CD8-positive, alpha-beta memory T cell (primary cell): ENCODE data around the gene FLVCR2. TPM values are rescaled to one million over a fixed set of nuclear protein-coding genes. Genes with fewer than 3 reads are reported as not detected.

Source experiments
- CTCF ChIA-PET: fragments of 350-600 bp; sonication (Branson Sonifier 250); formaldehyde crosslinking; loops from one replicate; lab custom pipeline; 2021; ENCODE audit warnings: antibody characterized with exemption; lab: Charles Lee
- POLR2A ChIA-PET: fragments of 350-600 bp; sonication (Branson Sonifier 250); formaldehyde crosslinking; loops from one replicate; lab custom pipeline; 2021; ENCODE audit warnings: antibody characterized with exemption; lab: Charles Lee
- DNase-seq, 5 donors: peaks; one replicate each; pipeline versions ENCODE4 v3.0.0 to v3.0.0-alpha.2; 2020 to 2022; ENCODE audit warnings: mixed read lengths in 1 of 5
- H3K27ac ChIP-seq: one replicate; pipeline ENCODE4 v1.7.0; 2013; ENCODE audit warnings: low read depth, mild to moderate bottlenecking, low read length, moderate library complexity
- H3K27me3 ChIP-seq: 2 replicates; pipeline ENCODE4 v1.7.0; 2013; ENCODE audit warnings: low read length, mild to moderate bottlenecking; ENCODE audit not compliant: insufficient read depth, poor library complexity, severe bottlenecking
- H3K36me3 ChIP-seq: 2 replicates; pipeline ENCODE4 v1.7.0; 2013; ENCODE audit warnings: mild to moderate bottlenecking, low read length, moderate library complexity; ENCODE audit not compliant: insufficient read depth
- H3K4me1 ChIP-seq: 2 replicates; pipeline ENCODE4 v1.7.0; 2013; ENCODE audit warnings: mild to moderate bottlenecking, low read length, moderate library complexity; ENCODE audit not compliant: insufficient read depth
- H3K4me3 ChIP-seq: 2 replicates; pipeline ENCODE4 v1.7.0; 2013; ENCODE audit warnings: mild to moderate bottlenecking, low read length
- H3K9me3 ChIP-seq: 2 replicates; pipeline ENCODE4 v1.7.0; 2013; ENCODE audit warnings: mild to moderate bottlenecking, low read length
- H3K27ac Mint-ChIP-seq, 8 donors: one replicate each; pipeline ENCODE4 v1.8.0; 2020 to 2021; ENCODE audit warnings: mixed read lengths in 8 of 8, mild to moderate bottlenecking in 6 of 8, inconsistent platforms in 3 of 8, moderate library complexity in 3 of 8
- H3K27me3 Mint-ChIP-seq, 2 donors: one replicate each; pipeline ENCODE4 v1.8.0; 2020 to 2021; ENCODE audit warnings: mixed read lengths in 2 of 2, mild to moderate bottlenecking in 1 of 2, moderate library complexity in 1 of 2
- H3K36me3 Mint-ChIP-seq, 3 donors: one replicate each; pipeline ENCODE4 v1.8.0; 2020 to 2021; ENCODE audit warnings: mixed read lengths in 3 of 3, inconsistent platforms in 1 of 3, mild to moderate bottlenecking in 1 of 3
- H3K4me1 Mint-ChIP-seq, 3 donors: one replicate each; pipeline ENCODE4 v1.8.0; 2020 to 2021; ENCODE audit warnings: mixed read lengths in 3 of 3, inconsistent platforms in 1 of 3, mild to moderate bottlenecking in 1 of 3
- H3K4me3 Mint-ChIP-seq, 7 donors: one replicate each; pipeline ENCODE4 v1.8.0; 2020 to 2021; ENCODE audit warnings: mixed read lengths in 7 of 7, mild to moderate bottlenecking in 6 of 7, moderate library complexity in 4 of 7, inconsistent platforms in 2 of 7
- H3K9me3 Mint-ChIP-seq, 5 donors: one replicate each; pipeline ENCODE4 v1.8.0; 2020 to 2022; ENCODE audit warnings: mixed read lengths in 5 of 5, mild to moderate bottlenecking in 3 of 5, moderate library complexity in 2 of 5, inconsistent platforms in 1 of 5
- polyA plus RNA-seq: library from polyadenylated mRNA; unstranded; fragments of 300-500 nt; fragmentation: Illumina TruSeq; gene quantifications from one replicate; pipeline ENCODE4 v1.2.3, GENCODE V29; 2021
- total RNA-seq, 2 experiments: library from RNA; stranded (reverse); gene quantifications; one replicate each; pipeline ENCODE4 v1.2.3, GENCODE V29; 2021

FLVCR2 gene
- total and polyA plus RNA-seq, 3 experiments from 2014 or later, result 0.60 to 2.6 (median 2.6) TPM

- no peaks in the 10 kb centered on the region for H3K27me3 Mint-ChIP-seq
- Histone ChIP-seq H3K4me3 (no peak overlapping the region), H3K36me3 (peaks cover 25% of the 10 kb centered on the region), H3K9me3 (no peaks in the 10 kb centered on the region), H3K27me3 (no peaks in the 10 kb centered on the region), H3K27ac (no peak overlapping the region), H3K4me1 (no peaks in the 10 kb centered on the region)
- peaks cover 3 to 5% (median 5%) of the 10 kb centered on the region in 3 donors for H3K4me1 Mint-ChIP-seq
- ChIA-PET POLR2A (no interaction called here), CTCF (interaction anchor here (2.5 kb wide), 1 partner anchor 72 kb away, joined by 7 read pairs; no protein-coding TSS in a partner anchor)
- no peaks in the 10 kb centered on the region for H3K9me3 Mint-ChIP-seq
- peak overlapping the region in 1 of 8 donors; percentile 8 for H3K27ac Mint-ChIP-seq
- H3K36me3 Mint-ChIP-seq, result peaks cover 23 to 81% (median 35%) of the 10 kb centered on the region in 3 donors
- no peak for DNase-seq
- H3K4me3 Mint-ChIP-seq, result no peak overlapping the region
Measured at GRCh38 chr14:75649773-75650172, 71.4 kb downstream of the FLVCR2 start.

GRCh38 chr14:75650253-75651058 lies 72.0 kb downstream of the FLVCR2 start:
- Mint-ChIP-seq H3K27ac (peak overlapping the region in 2 of 8 donors; percentile 11 to 75), H3K4me3 (no peak overlapping the region), H3K4me1 (peaks cover 3 to 5% (median 5%) of the 10 kb centered on the region in 3 donors), H3K36me3 (peaks cover 23 to 86% (median 35%) of the 10 kb centered on the region in 3 donors), H3K9me3 (no peaks in the 10 kb centered on the region), H3K27me3 (no peaks in the 10 kb centered on the region)
- ChIA-PET POLR2A (no interaction called here), CTCF (interaction anchor here (2.5 to 12.0 kb wide), 2 partner anchors 73 to 74 kb away, joined by 7 to 178 read pairs; partner anchors contain the start of gene FLVCR2)
- Histone ChIP-seq H3K9me3 (no peaks in the 10 kb centered on the region), H3K4me1 (no peaks in the 10 kb centered on the region), H3K36me3 (peaks cover 25% of the 10 kb centered on the region), H3K27me3 (no peaks in the 10 kb centered on the region), H3K4me3 (no peak overlapping the region), H3K27ac (no peak overlapping the region)
- DNase-seq, result no peak

DNA sequence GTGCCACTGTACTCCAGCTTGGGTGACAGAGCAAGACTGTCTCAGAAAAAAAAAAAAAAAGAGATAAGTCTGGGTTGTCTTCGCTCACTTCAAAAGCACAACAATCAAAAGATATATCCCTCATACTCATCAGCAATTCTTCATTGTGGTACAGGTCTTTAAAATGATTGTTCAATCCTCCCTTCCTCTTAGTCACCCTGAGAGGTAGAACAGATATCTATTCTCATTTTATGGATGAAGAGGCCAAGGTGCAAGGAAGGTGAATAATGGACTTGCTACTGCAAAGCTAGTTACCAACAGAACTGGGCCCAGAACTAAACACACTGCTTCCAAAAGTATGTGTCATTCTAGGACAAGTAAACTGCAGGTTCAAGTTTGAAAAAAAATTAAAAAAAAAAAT lies 75.1 kb downstream of the FLVCR2 start:
- ChIA-PET POLR2A (interaction anchor here (1.8 kb wide), 1 partner anchor 76 kb away, joined by 8 read pairs; no protein-coding TSS in a partner anchor), CTCF (interaction anchor here (0.7 to 12.0 kb wide), 10 partner anchors 8 to 140 kb away, joined by 3 to 178 read pairs (median 4); partner anchors contain the start of gene FLVCR2)
- Mint-ChIP-seq H3K36me3 (peaks cover 19 to 86% (median 32%) of the 10 kb centered on the region in 3 donors), H3K27me3 (no peaks in the 10 kb centered on the region), H3K4me3 (no peak overlapping the region), H3K9me3 (no peaks in the 10 kb centered on the region), H3K4me1 (peaks cover 6 to 19% (median 9%) of the 10 kb centered on the region in 3 donors), H3K27ac (peak overlapping the region in 1 of 8 donors; percentile 48)
- H3K4me1 ChIP-seq, result no peaks in the 10 kb centered on the region
- no peaks in the 10 kb centered on the region for H3K9me3 ChIP-seq
- no peak overlapping the region for H3K27ac ChIP-seq
- H3K27me3 ChIP-seq, result no peaks in the 10 kb centered on the region
- no peak overlapping the region for H3K4me3 ChIP-seq
- DNase-seq, result no peak
- peaks cover 25% of the 10 kb centered on the region for H3K36me3 ChIP-seq

DNA sequence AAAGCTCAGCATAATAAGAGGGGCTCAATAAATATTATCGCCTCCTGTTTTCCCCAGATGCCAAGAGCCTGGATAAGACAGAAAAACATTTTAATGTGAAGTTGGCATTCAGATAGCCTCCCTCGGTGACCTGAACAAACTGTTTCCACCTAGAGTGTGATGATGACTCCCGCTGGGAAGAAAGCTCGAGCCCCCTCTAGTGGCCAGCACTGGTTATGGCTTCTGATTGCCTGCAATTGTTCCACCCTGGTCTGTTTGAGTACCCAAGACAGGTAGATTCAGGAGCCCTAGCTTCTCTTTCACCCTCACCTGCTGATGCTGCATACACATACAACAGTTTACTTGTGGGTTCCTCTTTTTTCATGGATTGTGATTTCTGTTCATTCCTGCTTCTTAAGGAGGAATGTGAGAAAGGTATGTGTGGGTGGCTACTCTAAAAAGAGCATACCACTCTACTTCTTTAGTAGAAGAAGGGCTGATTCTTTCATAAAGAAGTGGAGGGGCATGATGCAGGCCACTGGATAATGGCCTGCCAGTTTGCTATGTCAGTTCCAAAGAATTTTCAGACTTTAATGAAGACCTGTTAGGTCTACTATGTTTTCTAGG lies 75.8 kb downstream of the FLVCR2 start:
- Histone ChIP-seq H3K4me3 (no peak overlapping the region), H3K36me3 (peaks cover 24% of the 10 kb centered on the region), H3K27ac (no peak overlapping the region), H3K4me1 (no peaks in the 10 kb centered on the region), H3K9me3 (no peaks in the 10 kb centered on the region), H3K27me3 (no peaks in the 10 kb centered on the region)
- DNase-seq, result peak; percentile 67 to 84 (median 71)
- H3K4me3 Mint-ChIP-seq, result no peak overlapping the region
- POLR2A ChIA-PET, result interaction anchor here (1.8 kb wide), 1 partner anchor 77 kb away, joined by 8 read pairs; no protein-coding TSS in a partner anchor
- no peaks in the 10 kb centered on the region for H3K9me3 Mint-ChIP-seq
- peaks cover 6 to 24% (median 14%) of the 10 kb centered on the region in 3 donors for H3K4me1 Mint-ChIP-seq
- H3K36me3 Mint-ChIP-seq, result peaks cover 18 to 81% (median 30%) of the 10 kb centered on the region in 3 donors
- CTCF ChIA-PET, result interaction anchor here (0.7 to 12.0 kb wide), 16 partner anchors 8 to 333 kb away, joined by 3 to 178 read pairs (median 4); partner anchors contain the start of gene FLVCR2
- peak overlapping the region in 3 of 8 donors; percentile 27 to 38 (median 35) for H3K27ac Mint-ChIP-seq
- H3K27me3 Mint-ChIP-seq, result no peaks in the 10 kb centered on the region

- peak overlapping the region in 3 of 8 donors; percentile 33 to 63 (median 34) for H3K27ac Mint-ChIP-seq
- Histone ChIP-seq H3K27me3 (no peaks in the 10 kb centered on the region), H3K27ac (no peak overlapping the region), H3K4me1 (no peaks in the 10 kb centered on the region), H3K36me3 (peaks cover 14% of the 10 kb centered on the region), H3K9me3 (no peaks in the 10 kb centered on the region), H3K4me3 (no peak overlapping the region)
- H3K36me3 Mint-ChIP-seq, result peaks cover 8 to 71% (median 20%) of the 10 kb centered on the region in 3 donors
- POLR2A ChIA-PET, result interaction anchor here (1.8 kb wide), 1 partner anchor 78 kb away, joined by 8 read pairs; no protein-coding TSS in a partner anchor
- peaks cover 11 to 32% (median 22%) of the 10 kb centered on the region in 3 donors for H3K4me1 Mint-ChIP-seq
- H3K9me3 Mint-ChIP-seq, result no peaks in the 10 kb centered on the region
- no peaks in the 10 kb centered on the region for H3K27me3 Mint-ChIP-seq
- CTCF ChIA-PET, result interaction anchor here (0.8 to 12.0 kb wide), 9 partner anchors 8 to 332 kb away, joined by 3 to 178 read pairs (median 6); partner anchors contain the start of gene FLVCR2
- no peak for DNase-seq
- no peak overlapping the region for H3K4me3 Mint-ChIP-seq
Measured at GRCh38 chr14:75655235-75655634, 76.8 kb downstream of the FLVCR2 start.

- peak overlapping the region in 7 of 8 donors; percentile 15 to 87 (median 68) for H3K27ac Mint-ChIP-seq
Measured at GRCh38 chr14:75657331-75657730, 78.9 kb downstream of the FLVCR2 start.

GRCh38 chr14:75658957-75659356 lies 80.5 kb downstream of the FLVCR2 start:
- Histone ChIP-seq H3K36me3 (no peaks in the 10 kb centered on the region), H3K4me1 (no peaks in the 10 kb centered on the region), H3K9me3 (no peaks in the 10 kb centered on the region), H3K4me3 (no peak overlapping the region), H3K27ac (no peak overlapping the region), H3K27me3 (no peaks in the 10 kb centered on the region)
- Mint-ChIP-seq H3K4me3 (no peak overlapping the region), H3K36me3 (peaks cover 0 to 55% (median 4%) of the 10 kb centered on the region in 3 donors), H3K27ac (peak overlapping the region in 6 of 8 donors; percentile 8 to 74 (median 47)), H3K9me3 (no peaks in the 10 kb centered on the region), H3K4me1 (peaks cover 24 to 57% (median 44%) of the 10 kb centered on the region in 3 donors), H3K27me3 (peaks cover 0 to 4% of the 10 kb centered on the region in 2 donors)
- DNase-seq, result no peak
- POLR2A ChIA-PET, result no interaction called here
- CTCF ChIA-PET, result interaction anchor here (12.0 kb wide), 1 partner anchor 82 kb away, joined by 178 read pairs; the partner anchor contains the start of gene FLVCR2

More at GRCh38 chr14:75657331-75657730, 78.9 kb downstream of the FLVCR2 start:
- H3K4me1 ChIP-seq, result no peaks in the 10 kb centered on the region
- Mint-ChIP-seq H3K36me3 (peaks cover 0 to 63% (median 6%) of the 10 kb centered on the region in 3 donors), H3K27me3 (peaks cover 0 to 4% of the 10 kb centered on the region in 2 donors), H3K4me3 (peak overlapping the region in 1 of 7 donors; percentile 46), H3K9me3 (no peaks in the 10 kb centered on the region), H3K4me1 (peaks cover 25 to 50% (median 38%) of the 10 kb centered on the region in 3 donors)
- H3K9me3 ChIP-seq, result no peaks in the 10 kb centered on the region
- no peak overlapping the region for H3K4me3 ChIP-seq
- no peak for DNase-seq
- CTCF ChIA-PET, result interaction anchor here (0.7 to 12.0 kb wide), 3 partner anchors 80 to 885 kb away, joined by 3 to 178 read pairs (median 3); partner anchors contain the start of genes FLVCR2 and TGFB3
- POLR2A ChIA-PET, result interaction anchor here (0.6 kb wide), 1 partner anchor 10 kb away, joined by 4 read pairs; no protein-coding TSS in a partner anchor
- H3K36me3 ChIP-seq, result no peaks in the 10 kb centered on the region
- no peak overlapping the region for H3K27ac ChIP-seq
- H3K27me3 ChIP-seq, result no peaks in the 10 kb centered on the region
